Uterus (tissue), 2 donors: Measurements from ENCODE around the gene NAPEPLD.
"Not testable (repeated sequence)": the region's sequence is repeated elsewhere in the genome, so short reads cannot be mapped to it uniquely, and the experiment has no call there.

Experiments
- POLR2A ChIP-seq, 2 donors: fragments of 450-650 bp; IDR thresholded peaks; one replicate each; pipeline ENCODE4 v1.6.1; 2016; ENCODE audit warnings: antibody characterized with exemption in 2 of 2, mild to moderate bottlenecking in 1 of 2, moderate library complexity in 1 of 2
- TF ChIP-seq, protein P1 (sequence below), 4 experiments: fragments of 200-600 bp in 2 of 4; fragments of 450-650 bp in 2 of 4; sonication (generic) in 2 of 4; IDR thresholded peaks; one replicate each; pipeline ENCODE4 v1.5.1; 2016 to 2019; ENCODE audit warnings: antibody characterized with exemption in 4 of 4, mild to moderate bottlenecking in 2 of 4, moderate library complexity in 1 of 4

DNA sequence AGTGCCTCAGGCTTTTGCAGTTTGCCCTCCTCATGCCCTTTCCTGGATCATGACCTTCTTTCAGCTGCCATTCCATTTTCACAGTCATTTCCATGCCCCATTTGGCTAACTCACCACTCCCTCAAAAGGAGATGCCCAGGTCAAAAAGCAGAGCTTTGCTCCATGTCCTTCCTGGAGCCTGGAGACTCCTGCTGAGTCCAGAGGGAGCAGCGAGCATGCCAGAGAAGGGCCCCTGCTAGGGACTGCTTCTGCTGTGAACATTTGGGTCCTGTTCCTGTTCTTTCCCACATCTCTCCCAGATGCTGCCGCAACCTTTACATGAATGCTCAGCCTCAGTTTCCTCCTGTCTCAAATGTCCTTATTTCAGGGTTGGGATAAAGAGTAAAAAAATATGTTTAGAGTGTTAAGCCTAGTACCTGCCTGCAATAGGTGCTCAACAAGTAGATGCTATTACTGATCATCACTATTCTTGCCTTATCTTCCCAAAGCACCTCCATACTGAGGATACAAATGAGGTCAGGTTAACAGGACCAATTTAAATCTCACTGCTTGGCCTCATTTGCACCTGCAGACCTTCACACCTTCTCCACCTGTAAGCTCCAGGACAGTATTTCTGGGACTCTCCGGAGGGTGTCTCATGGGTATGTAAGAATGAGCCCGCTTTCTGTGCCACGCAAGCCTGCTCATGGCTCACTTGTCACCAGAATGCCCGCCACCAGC lies 23.0 kb upstream of the NAPEPLD start:
- TF ChIP-seq POLR2A (IDR thresholded peaks at IDR 0.05): not testable (repeated sequence)
- TF ChIP-seq, protein P1, sequence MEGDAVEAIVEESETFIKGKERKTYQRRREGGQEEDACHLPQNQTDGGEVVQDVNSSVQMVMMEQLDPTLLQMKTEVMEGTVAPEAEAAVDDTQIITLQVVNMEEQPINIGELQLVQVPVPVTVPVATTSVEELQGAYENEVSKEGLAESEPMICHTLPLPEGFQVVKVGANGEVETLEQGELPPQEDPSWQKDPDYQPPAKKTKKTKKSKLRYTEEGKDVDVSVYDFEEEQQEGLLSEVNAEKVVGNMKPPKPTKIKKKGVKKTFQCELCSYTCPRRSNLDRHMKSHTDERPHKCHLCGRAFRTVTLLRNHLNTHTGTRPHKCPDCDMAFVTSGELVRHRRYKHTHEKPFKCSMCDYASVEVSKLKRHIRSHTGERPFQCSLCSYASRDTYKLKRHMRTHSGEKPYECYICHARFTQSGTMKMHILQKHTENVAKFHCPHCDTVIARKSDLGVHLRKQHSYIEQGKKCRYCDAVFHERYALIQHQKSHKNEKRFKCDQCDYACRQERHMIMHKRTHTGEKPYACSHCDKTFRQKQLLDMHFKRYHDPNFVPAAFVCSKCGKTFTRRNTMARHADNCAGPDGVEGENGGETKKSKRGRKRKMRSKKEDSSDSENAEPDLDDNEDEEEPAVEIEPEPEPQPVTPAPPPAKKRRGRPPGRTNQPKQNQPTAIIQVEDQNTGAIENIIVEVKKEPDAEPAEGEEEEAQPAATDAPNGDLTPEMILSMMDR (IDR thresholded peaks at IDR 0.05): not testable (repeated sequence)
